Liver (tissue), 9 donors: ENCODE data around the gene AHR. TPM values are rescaled to one million over a fixed set of nuclear protein-coding genes. Genes with fewer than 3 reads are reported as not detected.

Experiments
- DNase-seq: peaks from one replicate; pipeline ENCODE4 v3.0.0-alpha.2; 2017; ENCODE audit warnings: low spot score
- H3K27ac ChIP-seq, 2 donors: one replicate each; pipeline ENCODE4 v1.7.0; 2013; ENCODE audit warnings: inconsistent platforms in 2 of 2, low read length in 2 of 2, control low read depth in 1 of 2, low read depth in 1 of 2, mild to moderate bottlenecking in 1 of 2
- H3K27me3 ChIP-seq, 4 donors: one replicate each; pipeline versions ENCODE4 v1.6.1 to v1.7.0; 2013; ENCODE audit warnings: low read length in 3 of 4, inconsistent platforms in 1 of 4, mild to moderate bottlenecking in 1 of 4, moderate library complexity in 1 of 4; ENCODE audit not compliant: control insufficient read depth in 4 of 4, insufficient read depth in 4 of 4
- H3K36me3 ChIP-seq, 4 donors: one replicate each; pipeline versions ENCODE4 v1.6.1 to v1.7.0; 2013; ENCODE audit warnings: low read length in 3 of 4, mild to moderate bottlenecking in 3 of 4, low read depth in 1 of 4, moderate library complexity in 1 of 4; ENCODE audit not compliant: control insufficient read depth in 4 of 4, insufficient read depth in 3 of 4
- H3K4me1 ChIP-seq, 4 donors: one replicate each; pipeline versions ENCODE4 v1.6.1 to v1.7.0; 2013; ENCODE audit warnings: low read length in 3 of 4, mild to moderate bottlenecking in 3 of 4, moderate library complexity in 1 of 4; ENCODE audit not compliant: control insufficient read depth in 4 of 4, insufficient read depth in 4 of 4
- H3K4me3 ChIP-seq, 3 donors: one replicate each; pipeline versions ENCODE4 v1.6.1 to v1.7.0; 2013; ENCODE audit warnings: low read length in 3 of 3, control low read depth in 1 of 3, low read depth in 1 of 3, mild to moderate bottlenecking in 1 of 3
- H3K9ac ChIP-seq, 2 donors: one replicate each; pipeline ENCODE4 v1.7.0; 2013; ENCODE audit warnings: low read length in 2 of 2, mild to moderate bottlenecking in 2 of 2, moderate library complexity in 2 of 2, control low read depth in 1 of 2, low read depth in 1 of 2
- H3K9me3 ChIP-seq, 4 donors: one replicate each; pipeline versions ENCODE4 v1.6.1 to v1.7.0; 2013; ENCODE audit warnings: low read length in 3 of 4; ENCODE audit not compliant: control insufficient read depth in 4 of 4
- ATF3 ChIP-seq: IDR thresholded peaks from 2 replicates; pipeline ENCODE4 v1.6.1; 2016; ENCODE audit warnings: antibody characterized with exemption
- CTCF ChIP-seq: fragments of 150-350 bp; IDR thresholded peaks from 2 replicates; pipeline ENCODE4 v1.5.1; 2017; ENCODE audit warnings: improper control_type of control experiment, low read depth, low read length; ENCODE audit not compliant: missing input control
- EGR1 ChIP-seq, 2 donors: IDR thresholded peaks; 2 replicates each; pipeline ENCODE4 v1.6.1; 2016 to 2018; ENCODE audit warnings: antibody characterized with exemption in 2 of 2, low read depth in 2 of 2
- FOXA1 ChIP-seq: IDR thresholded peaks from 2 replicates; pipeline ENCODE4 v1.6.1; 2016; ENCODE audit warnings: antibody characterized with exemption
- FOXA2 ChIP-seq: IDR thresholded peaks from 2 replicates; pipeline ENCODE4 v1.6.1; 2016; ENCODE audit warnings: antibody characterized with exemption
- GABPA ChIP-seq, 2 donors: IDR thresholded peaks in 1 of 2; conservative IDR thresholded peaks in 1 of 2; 2 replicates each; pipeline ENCODE4 v1.6.1; 2016; ENCODE audit warnings: antibody characterized with exemption in 2 of 2, mild to moderate bottlenecking in 1 of 2, moderate library complexity in 1 of 2
- HNF4A ChIP-seq, 2 donors: conservative IDR thresholded peaks; 2 replicates each; pipeline ENCODE4 v1.6.1; 2016; ENCODE audit warnings: antibody characterized with exemption in 2 of 2, mild to moderate bottlenecking in 2 of 2
- HNF4G ChIP-seq: IDR thresholded peaks from 2 replicates; pipeline ENCODE4 v1.6.1; 2016; ENCODE audit warnings: antibody characterized with exemption
- NR2F2 ChIP-seq: IDR thresholded peaks from 2 replicates; pipeline ENCODE4 v1.6.1; 2016; ENCODE audit warnings: antibody characterized with exemption
- RAD21 ChIP-seq, 2 donors: IDR thresholded peaks; 2 replicates each; pipeline ENCODE4 v1.6.1; 2016; ENCODE audit warnings: antibody characterized with exemption in 2 of 2, mild to moderate bottlenecking in 2 of 2
- REST ChIP-seq: IDR thresholded peaks from 2 replicates; pipeline ENCODE4 v1.6.1; 2016; ENCODE audit warnings: antibody characterized with exemption, mild to moderate bottlenecking
- RXRA ChIP-seq, 2 donors: IDR thresholded peaks; 2 replicates each; pipeline ENCODE4 v1.6.1; 2017 to 2018; ENCODE audit warnings: antibody characterized with exemption in 2 of 2, mild to moderate bottlenecking in 1 of 2
- SP1 ChIP-seq: IDR thresholded peaks from 2 replicates; pipeline ENCODE4 v1.6.1; 2018; ENCODE audit warnings: antibody characterized with exemption, mild to moderate bottlenecking
- TAF1 ChIP-seq: conservative IDR thresholded peaks from 2 replicates; pipeline ENCODE4 v1.6.1; 2016; ENCODE audit warnings: antibody characterized with exemption, mild to moderate bottlenecking
- YY1 ChIP-seq: IDR thresholded peaks from 2 replicates; pipeline ENCODE4 v1.6.1; 2016; ENCODE audit warnings: antibody characterized with exemption, mild to moderate bottlenecking
- WGBS: extraction: QIAGEN DNeasy Blood & Tissue Kit; methylation state at CpG from one replicate; pipeline ENCODE4 v1.1.7; 2013; 5-methylcytosine and 5-hydroxymethylcytosine counted together
- polyA plus RNA-seq, 2 donors: library from polyadenylated mRNA; stranded (reverse) in 1 of 2; unstranded in 1 of 2; fragments of 200-250 nt in 1 of 2; fragments of >200 nt in 1 of 2; fragmentation: Nextera tagmentation in 1 of 2; extraction: Ambion mirVana in 1 of 2; gene quantifications; one replicate each; pipeline versions ENCODE4 v1.2.1 to v1.2.3, GENCODE V29; 2013 to 2015
- total RNA-seq, 2 donors: library from RNA; depleted of rRNA; stranded (reverse); fragments of >200 nt; gene quantifications; one replicate each; pipeline ENCODE4 v1.2.3, GENCODE V29; 2014
- TF ChIP-seq, protein P1 (sequence below): IDR thresholded peaks from 2 replicates; pipeline ENCODE4 v1.6.1; 2016; ENCODE audit warnings: antibody characterized with exemption
- TF ChIP-seq, protein P2 (sequence below): IDR thresholded peaks from 2 replicates; pipeline ENCODE4 v1.6.1; 2016; ENCODE audit warnings: antibody characterized with exemption
- donor health status: healthy.
- donor health status: healthy.
- donor health status: healthy.
- donor health status: healthy.
- donor health status: healthy.

Gene AHR
- total and polyA plus RNA-seq, 4 donors: 9.9 to 61.2 (median 20.1) TPM

- no peak overlapping the region for H3K27ac ChIP-seq
- no peak overlapping the region for H3K4me3 ChIP-seq
- no peaks in the 10 kb centered on the region for H3K27me3 ChIP-seq
- 84% methylated on average over 3 of the region's 3 CpGs for WGBS
- H3K36me3 ChIP-seq: peaks cover 0 to 9% (median 3%) of the 10 kb centered on the region in 4 donors
- H3K9ac ChIP-seq: no peak overlapping the region
- peaks cover 4 to 46% (median 20%) of the 10 kb centered on the region in 4 donors for H3K4me1 ChIP-seq
- no peak for DNase-seq
- no peak for TF ChIP-seq ATF3
- TF ChIP-seq EGR1 (IDR thresholded peaks at IDR 0.05; ENCODE audit: low read depth in 2 of 2): no peak
- TF ChIP-seq FOXA2: no peak
- TF ChIP-seq, protein P1, sequence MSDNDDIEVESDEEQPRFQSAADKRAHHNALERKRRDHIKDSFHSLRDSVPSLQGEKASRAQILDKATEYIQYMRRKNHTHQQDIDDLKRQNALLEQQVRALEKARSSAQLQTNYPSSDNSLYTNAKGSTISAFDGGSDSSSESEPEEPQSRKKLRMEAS: no peak
- TF ChIP-seq NR2F2: no peak
- TF ChIP-seq SP1: no peak
- no peak for TF ChIP-seq RXRA (IDR thresholded peaks at IDR 0.05)
- no peak for TF ChIP-seq RAD21 (IDR thresholded peaks at IDR 0.05)
- no peak for TF ChIP-seq REST
- no peak for TF ChIP-seq TAF1
- TF ChIP-seq FOXA1: no peak
- no peaks in the 10 kb centered on the region for H3K9me3 ChIP-seq
Measured at GRCh38 chr7:17311952-17312351, 13.5 kb downstream of the AHR start.

DNA sequence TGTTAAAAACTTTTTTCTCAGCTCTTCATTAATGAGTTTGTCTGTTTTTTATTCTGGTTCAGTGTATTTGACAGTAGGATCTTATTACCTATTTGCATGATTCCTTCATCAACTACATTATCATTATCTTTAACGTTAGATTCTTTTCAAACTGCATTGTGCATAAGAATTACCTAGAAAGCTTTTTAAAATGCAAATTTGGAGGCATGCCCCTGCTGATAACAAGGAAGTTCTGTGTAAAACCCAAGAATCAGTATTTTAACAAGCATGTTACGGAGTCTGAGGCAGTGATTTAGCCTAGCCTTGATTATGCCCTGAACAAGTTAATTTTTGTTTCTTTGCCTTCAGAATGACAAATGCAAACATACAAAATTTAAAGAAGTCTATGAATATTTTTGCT lies 14.2 kb downstream of the AHR start:
- WGBS: 78% methylated on average over 2 of the region's 2 CpGs
- Histone ChIP-seq H3K4me1 (peaks cover 6 to 50% (median 25%) of the 10 kb centered on the region in 4 donors), H3K36me3 (peaks cover 0 to 9% (median 3%) of the 10 kb centered on the region in 4 donors), H3K9ac (no peak overlapping the region), H3K9me3 (no peaks in the 10 kb centered on the region), H3K27me3 (no peaks in the 10 kb centered on the region), H3K4me3 (no peak overlapping the region), H3K27ac (peak overlapping the region in 1 of 2 donors; percentile 5)
- TF ChIP-seq REST: no peak
- no peak for TF ChIP-seq TAF1
- TF ChIP-seq RAD21 (IDR thresholded peaks at IDR 0.05): no peak
- no peak for TF ChIP-seq EGR1 (IDR thresholded peaks at IDR 0.05; ENCODE audit: low read depth in 2 of 2)
- TF ChIP-seq RXRA (IDR thresholded peaks at IDR 0.05): no peak
- no peak for TF ChIP-seq HNF4A (conservative IDR thresholded peaks at IDR 0.05)
- TF ChIP-seq FOXA1: no peak
- TF ChIP-seq HNF4G: no peak
- TF ChIP-seq YY1: no peak
- TF ChIP-seq, protein P2, sequence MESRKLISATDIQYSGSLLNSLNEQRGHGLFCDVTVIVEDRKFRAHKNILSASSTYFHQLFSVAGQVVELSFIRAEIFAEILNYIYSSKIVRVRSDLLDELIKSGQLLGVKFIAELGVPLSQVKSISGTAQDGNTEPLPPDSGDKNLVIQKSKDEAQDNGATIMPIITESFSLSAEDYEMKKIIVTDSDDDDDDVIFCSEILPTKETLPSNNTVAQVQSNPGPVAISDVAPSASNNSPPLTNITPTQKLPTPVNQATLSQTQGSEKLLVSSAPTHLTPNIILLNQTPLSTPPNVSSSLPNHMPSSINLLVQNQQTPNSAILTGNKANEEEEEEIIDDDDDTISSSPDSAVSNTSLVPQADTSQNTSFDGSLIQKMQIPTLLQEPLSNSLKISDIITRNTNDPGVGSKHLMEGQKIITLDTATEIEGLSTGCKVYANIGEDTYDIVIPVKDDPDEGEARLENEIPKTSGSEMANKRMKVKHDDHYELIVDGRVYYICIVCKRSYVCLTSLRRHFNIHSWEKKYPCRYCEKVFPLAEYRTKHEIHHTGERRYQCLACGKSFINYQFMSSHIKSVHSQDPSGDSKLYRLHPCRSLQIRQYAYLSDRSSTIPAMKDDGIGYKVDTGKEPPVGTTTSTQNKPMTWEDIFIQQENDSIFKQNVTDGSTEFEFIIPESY: no peak
- TF ChIP-seq NR2F2: no peak
- no peak for TF ChIP-seq FOXA2
- TF ChIP-seq GABPA (IDR thresholded peaks at IDR 0.05 in 1 of 2, conservative IDR thresholded peaks at IDR 0.05 in 1 of 2): no peak
- TF ChIP-seq CTCF: no peak
- no peak for TF ChIP-seq ATF3
- TF ChIP-seq SP1: no peak
- TF ChIP-seq, protein P1: no peak
- no peak for DNase-seq
